ENCODE results near the gene S100A14.
"Not testable (repeated sequence)": the region's sequence is repeated elsewhere in the genome, so short reads cannot be mapped to it uniquely, and the experiment has no call there.

The S100A14 gene

GRCh38 chr1:153598309-153599172 lies 17.6 kb downstream of the S100A14 start:
- in situ Hi-C loops (cut with MboI; ENCODE audit: low sequenced_read_pairs), result no loop called here

- in situ Hi-C loops (cut with MboI; ENCODE audit: low sequenced_read_pairs), result no loop called here
These were observed 18.9 kb downstream of the S100A14 start for GRCh38 chr1:153597206-153597605.

- in situ Hi-C loops (cut with MboI; ENCODE audit: low sequenced_read_pairs), result no loop called here
These were observed 23.4 kb downstream of the S100A14 start for GRCh38 chr1:153592748-153593147.

- in situ Hi-C loops (cut with MboI; ENCODE audit: low sequenced_read_pairs), result no loop called here
These were observed 27.6 kb downstream of the S100A14 start for GRCh38 chr1:153588482-153588881.

- in situ Hi-C loops (cut with MboI; ENCODE audit: low sequenced_read_pairs), result not testable (repeated sequence)
These were observed 28.1 kb downstream of the S100A14 start for GRCh38 chr1:153588033-153588432.

- in situ Hi-C loops (cut with MboI; ENCODE audit: low sequenced_read_pairs), result no loop called here
These were observed 28.8 kb downstream of the S100A14 start for GRCh38 chr1:153587314-153587713.

- in situ Hi-C loops (cut with MboI; ENCODE audit: low sequenced_read_pairs), result no loop called here
These were observed 29.8 kb downstream of the S100A14 start for GRCh38 chr1:153586347-153586746.

GRCh38 chr1:153585006-153585405 lies 31.1 kb downstream of the S100A14 start:
- in situ Hi-C loops (cut with MboI; ENCODE audit: low sequenced_read_pairs), result no loop called here

GRCh38 chr1:153583976-153584375 lies 32.1 kb downstream of the S100A14 start:
- in situ Hi-C loops (cut with MboI; ENCODE audit: low sequenced_read_pairs), result no loop called here

- in situ Hi-C loops (cut with MboI; ENCODE audit: low sequenced_read_pairs), result not testable (repeated sequence)
These were observed 32.6 kb downstream of the S100A14 start for GRCh38 chr1:153583514-153583913.

GRCh38 chr1:153582836-153583235 lies 33.3 kb downstream of the S100A14 start:
- in situ Hi-C loops (cut with MboI; ENCODE audit: low sequenced_read_pairs), result not testable (repeated sequence)

GRCh38 chr1:153578936-153579335 lies 37.2 kb downstream of the S100A14 start:
- in situ Hi-C loops (cut with MboI; ENCODE audit: low sequenced_read_pairs), result no loop called here

- in situ Hi-C loops (cut with MboI; ENCODE audit: low sequenced_read_pairs), result no loop called here
These were observed 37.6 kb downstream of the S100A14 start for GRCh38 chr1:153578490-153578889.

GRCh38 chr1:153577624-153578051 lies 38.5 kb downstream of the S100A14 start:
- in situ Hi-C loops (cut with MboI; ENCODE audit: low sequenced_read_pairs), result no loop called here

GRCh38 chr1:153577138-153577537 lies 39.0 kb downstream of the S100A14 start:
- in situ Hi-C loops (cut with MboI; ENCODE audit: low sequenced_read_pairs), result no loop called here

GRCh38 chr1:153575497-153575896 lies 40.6 kb downstream of the S100A14 start:
- in situ Hi-C loops (cut with MboI; ENCODE audit: low sequenced_read_pairs), result not testable (repeated sequence)

GRCh38 chr1:153575081-153575491 lies 41.0 kb downstream of the S100A14 start:
- in situ Hi-C loops (cut with MboI; ENCODE audit: low sequenced_read_pairs), result not testable (repeated sequence)

- in situ Hi-C loops (cut with MboI; ENCODE audit: low sequenced_read_pairs), result loop anchor here (5.0 kb wide), 1 partner anchor 44 kb away; the partner anchor contains the start of gene S100A14
These were observed 42.8 kb downstream of the S100A14 start for GRCh38 chr1:153573351-153573750.

- in situ Hi-C loops (cut with MboI; ENCODE audit: low sequenced_read_pairs), result loop anchor here (5.0 kb wide), 1 partner anchor 45 kb away; the partner anchor contains the start of gene S100A14
These were observed 43.5 kb downstream of the S100A14 start for GRCh38 chr1:153572569-153573015.

GRCh38 chr1:153571706-153572105 lies 44.4 kb downstream of the S100A14 start:
- in situ Hi-C loops (cut with MboI; ENCODE audit: low sequenced_read_pairs), result loop anchor here (5.0 kb wide), 1 partner anchor 46 kb away; the partner anchor contains the start of gene S100A14

- in situ Hi-C loops (cut with MboI; ENCODE audit: low sequenced_read_pairs), result loop anchor here (5.0 kb wide), 1 partner anchor 46 kb away; the partner anchor contains the start of gene S100A14
These were observed 45.3 kb downstream of the S100A14 start for GRCh38 chr1:153570874-153571273.

- in situ Hi-C loops (cut with MboI; ENCODE audit: low sequenced_read_pairs), result no loop called here
These were observed 46.7 kb downstream of the S100A14 start for GRCh38 chr1:153569465-153569864.

Measured in HL-60/S4 treated with phorbol 12-myristate 13-acetate at 8.2 ng/mL for 4 days and 3 days (cell line).